ENCODE results near the gene PRM3. TPM values are rescaled to one million over a fixed set of nuclear protein-coding genes. Genes with fewer than 3 reads are reported as not detected.

The PRM3 gene
- total RNA-seq, 1 donor from 2014 or later, result not detected

- DNase-seq (ENCODE audit: low read depth, low spot score), result no peak
These were observed 47.5 kb downstream of the PRM3 start for GRCh38 chr16:11225677-11226549.

- no peak for DNase-seq (ENCODE audit: low read depth, low spot score)
These were observed 48.3 kb downstream of the PRM3 start for GRCh38 chr16:11224894-11225676.

GRCh38 chr16:11224096-11224893 is 49.1 kb downstream of the PRM3 start:
- DNase-seq (ENCODE audit: low read depth, low spot score), result no peak

Other genes with a start within 250 kb of the PRM3 start
- 0.73 and 1.9 TPM in 2 replicates for gene SOCS1, start 17.4 kb downstream of the PRM3 start, total RNA-seq
- gene TNP2, start 4.3 kb downstream of the PRM3 start, total RNA-seq, result not detected in 2 replicates
- gene PRM2, start 2.9 kb upstream of the PRM3 start, total RNA-seq, result not detected in 2 replicates
- not detected in 2 replicates for gene PRM1, start 7.7 kb upstream of the PRM3 start, total RNA-seq
- gene RMI2, start 71.8 kb upstream of the PRM3 start, total RNA-seq, result 5.9 and 16.9 TPM in 2 replicates